GM13977 (cell line): Measurements from ENCODE around the gene PDIA5.

Source experiments
- DNase-seq: peaks from one replicate; pipeline ENCODE4 v3.0.0; 2012; ENCODE audit warnings: low spot score
- in situ Hi-C: fragments of 300-500 bp; cut with MboI; formaldehyde crosslinking; loops from one replicate; pipeline ENCODE4 v1.12.0; 2022; ENCODE audit warnings: low sequenced_read_pairs, low pct_unique_long_range_greater_than_20kb, mixed read lengths, inconsistent platforms; ENCODE audit not compliant: unreplicated experiment
- TF ChIP-seq, protein P1 (sequence below): IDR thresholded peaks from 2 replicates; pipeline ENCODE4 v1.5.1; 2012; ENCODE audit warnings: mild to moderate bottlenecking, control low read depth; ENCODE audit not compliant: insufficient read depth; ENCODE audit errors: extremely low read depth, missing control alignments

The PDIA5 gene

DNA sequence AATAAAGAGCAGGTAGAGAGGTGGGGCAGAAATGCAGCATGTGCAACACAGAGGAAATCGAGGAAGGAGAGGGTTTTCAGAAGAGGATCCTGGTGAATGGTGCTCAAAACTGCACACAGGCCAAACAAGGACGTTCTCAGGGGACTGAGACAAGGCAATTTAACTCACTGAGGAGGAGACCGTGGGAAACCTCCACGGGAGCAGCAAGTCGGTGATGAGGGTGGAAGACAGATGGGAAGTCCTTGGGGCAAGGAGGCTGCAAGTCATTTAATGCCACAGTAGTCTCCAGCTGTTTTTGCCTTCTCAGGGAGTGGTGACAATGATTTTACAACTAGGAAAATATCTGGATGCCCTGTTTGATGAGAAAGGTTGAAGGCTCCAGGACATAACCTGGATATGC, 11.5 kb upstream of the PDIA5 start:
- in situ Hi-C loops: no loop called here
- DNase-seq: no peak
- TF ChIP-seq, protein P1, sequence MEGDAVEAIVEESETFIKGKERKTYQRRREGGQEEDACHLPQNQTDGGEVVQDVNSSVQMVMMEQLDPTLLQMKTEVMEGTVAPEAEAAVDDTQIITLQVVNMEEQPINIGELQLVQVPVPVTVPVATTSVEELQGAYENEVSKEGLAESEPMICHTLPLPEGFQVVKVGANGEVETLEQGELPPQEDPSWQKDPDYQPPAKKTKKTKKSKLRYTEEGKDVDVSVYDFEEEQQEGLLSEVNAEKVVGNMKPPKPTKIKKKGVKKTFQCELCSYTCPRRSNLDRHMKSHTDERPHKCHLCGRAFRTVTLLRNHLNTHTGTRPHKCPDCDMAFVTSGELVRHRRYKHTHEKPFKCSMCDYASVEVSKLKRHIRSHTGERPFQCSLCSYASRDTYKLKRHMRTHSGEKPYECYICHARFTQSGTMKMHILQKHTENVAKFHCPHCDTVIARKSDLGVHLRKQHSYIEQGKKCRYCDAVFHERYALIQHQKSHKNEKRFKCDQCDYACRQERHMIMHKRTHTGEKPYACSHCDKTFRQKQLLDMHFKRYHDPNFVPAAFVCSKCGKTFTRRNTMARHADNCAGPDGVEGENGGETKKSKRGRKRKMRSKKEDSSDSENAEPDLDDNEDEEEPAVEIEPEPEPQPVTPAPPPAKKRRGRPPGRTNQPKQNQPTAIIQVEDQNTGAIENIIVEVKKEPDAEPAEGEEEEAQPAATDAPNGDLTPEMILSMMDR: no peak

- no peak for DNase-seq
- in situ Hi-C loops: no loop called here
- TF ChIP-seq, protein P1: no peak
Observed at GRCh38 chr3:123058505-123058904, 8.3 kb upstream of the PDIA5 start.

- in situ Hi-C loops: no loop called here
- no peak for DNase-seq
- TF ChIP-seq, protein P1: no peak
Observed at GRCh38 chr3:123060054-123060453, 6.8 kb upstream of the PDIA5 start.

DNA sequence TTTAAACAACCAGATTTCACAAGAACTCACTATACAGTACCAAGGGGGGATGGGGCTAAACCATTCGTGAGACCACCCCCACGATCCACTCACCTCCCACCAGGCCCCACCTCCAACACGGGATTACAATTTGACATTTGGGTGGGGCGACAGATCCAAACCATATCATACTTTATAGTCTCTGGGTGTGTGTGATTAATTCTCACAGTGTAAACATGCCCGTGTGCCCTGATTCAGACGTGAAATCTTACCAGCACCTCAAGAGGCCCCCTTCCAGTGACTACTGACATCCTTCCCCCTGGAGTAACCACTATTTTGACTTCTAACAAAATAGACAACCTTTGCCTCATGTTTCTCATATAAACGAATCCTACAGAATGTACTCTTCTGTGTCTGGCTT, 5.0 kb upstream of the PDIA5 start:
- TF ChIP-seq, protein P1: no peak
- no peak for DNase-seq
- in situ Hi-C loops: no loop called here

GRCh38 chr3:123063034-123063433, 3.8 kb upstream of the PDIA5 start:
- DNase-seq: no peak
- TF ChIP-seq, protein P1: no peak
- in situ Hi-C loops: no loop called here

- in situ Hi-C loops: no loop called here
- no peak for DNase-seq
- TF ChIP-seq, protein P1: no peak
Observed at GRCh38 chr3:123064506-123064905, 2.3 kb upstream of the PDIA5 start.

- in situ Hi-C loops: no loop called here
- DNase-seq: no peak
- TF ChIP-seq, protein P1: no peak
Observed at GRCh38 chr3:123064914-123065313, 1.9 kb upstream of the PDIA5 start.
